Measurements from ENCODE around the gene EFCAB6. TPM values are rescaled to one million over a fixed set of nuclear protein-coding genes. Genes with fewer than 3 reads are reported as not detected.

EFCAB6 gene
- total RNA-seq, 4 donors from 2014 or later: 2.0 to 8.4 (median 5.7) TPM

GRCh38 chr22:43843783-43844530 is 31.9 kb upstream of the EFCAB6 start:
- Histone ChIP-seq H3K27ac (no peak overlapping the region), H3K4me3 (no peak overlapping the region), H3K9me3 (no peaks in the 10 kb centered on the region), H3K36me3 (no peaks in the 10 kb centered on the region), H3K4me1 (no peaks in the 10 kb centered on the region), H3K27me3 (no peaks in the 10 kb centered on the region)
- intact Hi-C loops (cut with DNase I; ENCODE audit: low total_unique reads): no loop called here
- no peak for TF ChIP-seq CTCF (IDR thresholded peaks at IDR 0.05)
- TF ChIP-seq POLR2A (IDR thresholded peaks at IDR 0.05): no peak
- DNase-seq: no peak

GRCh38 chr22:43841742-43842141 is 29.6 kb upstream of the EFCAB6 start:
- TF ChIP-seq POLR2A (IDR thresholded peaks at IDR 0.05) (no peak), CTCF (IDR thresholded peaks at IDR 0.05) (no peak)
- H3K4me1 ChIP-seq: no peaks in the 10 kb centered on the region
- intact Hi-C loops (cut with DNase I; ENCODE audit: low total_unique reads): no loop called here
- H3K27ac ChIP-seq: no peak overlapping the region
- H3K9me3 ChIP-seq: no peaks in the 10 kb centered on the region
- H3K36me3 ChIP-seq: no peaks in the 10 kb centered on the region
- no peak overlapping the region for H3K4me3 ChIP-seq
- no peak for DNase-seq
- no peaks in the 10 kb centered on the region for H3K27me3 ChIP-seq

- intact Hi-C loops (cut with DNase I; ENCODE audit: low total_unique reads): no loop called here
- Histone ChIP-seq H3K4me3 (no peak overlapping the region), H3K4me1 (no peaks in the 10 kb centered on the region), H3K27me3 (no peaks in the 10 kb centered on the region), H3K27ac (no peak overlapping the region), H3K36me3 (no peaks in the 10 kb centered on the region), H3K9me3 (no peaks in the 10 kb centered on the region)
- no peak for TF ChIP-seq POLR2A (IDR thresholded peaks at IDR 0.05)
- no peak for TF ChIP-seq CTCF (IDR thresholded peaks at IDR 0.05)
- no peak for DNase-seq
Measured at GRCh38 chr22:43840851-43841250, 28.7 kb upstream of the EFCAB6 start.

GRCh38 chr22:43840431-43840830 is 28.3 kb upstream of the EFCAB6 start:
- no peaks in the 10 kb centered on the region for H3K4me1 ChIP-seq
- no peaks in the 10 kb centered on the region for H3K9me3 ChIP-seq
- no peak overlapping the region for H3K27ac ChIP-seq
- H3K36me3 ChIP-seq: no peaks in the 10 kb centered on the region
- no peak for DNase-seq
- H3K27me3 ChIP-seq: no peaks in the 10 kb centered on the region
- intact Hi-C loops (cut with DNase I; ENCODE audit: low total_unique reads): no loop called here
- H3K4me3 ChIP-seq: no peak overlapping the region
- TF ChIP-seq POLR2A (IDR thresholded peaks at IDR 0.05) (no peak), CTCF (IDR thresholded peaks at IDR 0.05) (no peak)

GRCh38 chr22:43839781-43840180 is 27.7 kb upstream of the EFCAB6 start:
- H3K27ac ChIP-seq: no peak overlapping the region
- no peaks in the 10 kb centered on the region for H3K4me1 ChIP-seq
- TF ChIP-seq POLR2A (IDR thresholded peaks at IDR 0.05): no peak
- no peak for TF ChIP-seq CTCF (IDR thresholded peaks at IDR 0.05)
- no peaks in the 10 kb centered on the region for H3K27me3 ChIP-seq
- H3K4me3 ChIP-seq: no peak overlapping the region
- no peaks in the 10 kb centered on the region for H3K9me3 ChIP-seq
- DNase-seq: no peak
- no peaks in the 10 kb centered on the region for H3K36me3 ChIP-seq
- intact Hi-C loops (cut with DNase I; ENCODE audit: low total_unique reads): no loop called here
